SK-N-MC (cell line): ENCODE results near the gene CASP3.

Experiments used
- EZH2 ChIP-seq: fragments of 200-600 bp; sonication (generic); IDR thresholded peaks from one replicate; pipeline ENCODE4 v1.6.1; 2017; ENCODE audit warnings: antibody characterized with exemption
- FOXP2 ChIP-seq: optimal IDR thresholded peaks from 2 replicates; pipeline ENCODE3; 2011; ENCODE audit warnings: mild to moderate bottlenecking, moderate library complexity; ENCODE audit not compliant: insufficient read depth; ENCODE audit errors: extremely low read length, control extremely low read depth
- POLR2AphosphoS5 ChIP-seq: IDR thresholded peaks from 2 replicates; pipeline ENCODE4 v1.6.1; 2012; ENCODE audit warnings: mild to moderate bottlenecking, low read depth, low read length, borderline replicate concordance

DNA sequence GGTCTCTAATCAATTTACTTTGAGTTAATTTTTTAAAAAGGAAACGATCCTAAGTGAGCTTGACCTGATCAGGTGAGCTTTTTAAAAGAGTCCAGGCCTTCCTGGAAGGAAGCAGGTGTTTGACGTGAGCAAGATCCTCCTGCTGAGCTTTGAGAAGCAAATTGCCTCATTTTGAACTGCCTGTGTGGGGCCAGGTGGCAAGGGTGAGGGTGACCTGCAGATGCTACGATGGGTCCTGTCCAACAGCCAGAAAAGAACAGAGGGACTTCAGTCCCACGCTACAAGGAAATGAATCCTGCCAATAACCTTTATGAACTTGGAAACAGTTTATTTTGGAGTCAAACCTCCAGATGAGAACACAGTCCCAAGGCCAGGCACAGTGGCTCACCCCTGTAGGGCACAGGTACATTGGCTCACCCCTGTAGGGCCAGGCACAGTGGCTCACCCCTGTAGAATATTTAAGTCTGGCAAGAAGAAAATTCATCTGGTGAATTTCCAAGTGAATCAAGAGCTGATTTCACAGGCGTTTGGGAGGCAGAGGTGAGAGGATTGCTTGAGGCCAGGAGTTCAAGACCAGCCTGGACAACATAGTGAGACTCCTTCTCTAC, 58.1 kb downstream of the CASP3 start:
- TF ChIP-seq POLR2AphosphoS5 (no peak), EZH2 (no peak), FOXP2 (no peak)
